Testis (tissue), 5 donors: ENCODE results near the gene RAB11FIP5. TPM values are rescaled to one million over a fixed set of nuclear protein-coding genes. Genes with fewer than 3 reads are reported as not detected.

Experiments used
- DNase-seq: peaks from one replicate; pipeline ENCODE4 v3.0.0-alpha.2; 2019
- H3K27ac ChIP-seq, 2 donors: fragments of 200-600 bp; sonication (generic); one replicate each; pipeline ENCODE4 v1.5.1; 2019
- H3K27me3 ChIP-seq: fragments of 200-600 bp; sonication (generic); one replicate; pipeline ENCODE4 v1.5.1; 2019
- H3K36me3 ChIP-seq: fragments of 200-600 bp; sonication (generic); one replicate; pipeline ENCODE4 v1.5.1; 2017; ENCODE audit warnings: low read depth; ENCODE audit errors: missing control alignments
- H3K4me1 ChIP-seq: fragments of 200-600 bp; sonication (generic); one replicate; pipeline ENCODE4 v1.5.1; 2019
- H3K4me3 ChIP-seq, 2 donors: fragments of 200-600 bp; sonication (generic); one replicate each; pipeline ENCODE4 v1.5.1; 2017 to 2019
- H3K9me3 ChIP-seq: fragments of 200-600 bp; sonication (generic); one replicate; pipeline ENCODE4 v1.5.1; 2017
- CTCF ChIP-seq, 3 experiments: fragments of 450-650 bp in 2 of 3; fragments of 200-600 bp in 1 of 3; sonication (generic) in 1 of 3; IDR thresholded peaks; one replicate each; pipeline ENCODE4 v1.5.1; 2016 to 2019; ENCODE audit warnings: antibody characterized with exemption in 3 of 3, mild to moderate bottlenecking in 2 of 3, moderate library complexity in 1 of 3
- POLR2A ChIP-seq: fragments of 450-650 bp; IDR thresholded peaks from one replicate; pipeline ENCODE4 v1.6.1; 2017; ENCODE audit warnings: antibody characterized with exemption, mild to moderate bottlenecking, moderate library complexity
- WGBS, 2 donors: methylation state at CpG; one replicate each; pipeline ENCODE4 v1.1.5; 2018; 5-methylcytosine and 5-hydroxymethylcytosine counted together
- intact Hi-C: fragments of 100-400 bp; cut with DNase I; formaldehyde crosslinking; loops from one replicate; pipeline ENCODE4 v1.15.1; 2023; ENCODE audit warnings: low total_unique reads
- long read RNA-seq, 2 donors: transcript quantifications; one replicate each; lab custom pipeline, GENCODE V29; 2026
- polyA plus RNA-seq: library from polyadenylated mRNA; stranded (reverse); fragments of 350-450 nt; fragmentation: Illumina TruSeq; extraction: RNeasy Lipid Tissue Mini Kit (QIAGEN cat#74804); gene quantifications from one replicate; pipeline ENCODE4 v1.2.3, GENCODE V29; 2014; ENCODE audit warnings: low read depth, low replicate concordance; ENCODE audit not compliant: insufficient read depth
- total RNA-seq, 2 donors: library from RNA; depleted of rRNA; stranded (reverse); fragments of >200 nt; gene quantifications; one replicate each; pipeline ENCODE4 v1.2.3, GENCODE V29; 2016

RAB11FIP5 gene, protein sequence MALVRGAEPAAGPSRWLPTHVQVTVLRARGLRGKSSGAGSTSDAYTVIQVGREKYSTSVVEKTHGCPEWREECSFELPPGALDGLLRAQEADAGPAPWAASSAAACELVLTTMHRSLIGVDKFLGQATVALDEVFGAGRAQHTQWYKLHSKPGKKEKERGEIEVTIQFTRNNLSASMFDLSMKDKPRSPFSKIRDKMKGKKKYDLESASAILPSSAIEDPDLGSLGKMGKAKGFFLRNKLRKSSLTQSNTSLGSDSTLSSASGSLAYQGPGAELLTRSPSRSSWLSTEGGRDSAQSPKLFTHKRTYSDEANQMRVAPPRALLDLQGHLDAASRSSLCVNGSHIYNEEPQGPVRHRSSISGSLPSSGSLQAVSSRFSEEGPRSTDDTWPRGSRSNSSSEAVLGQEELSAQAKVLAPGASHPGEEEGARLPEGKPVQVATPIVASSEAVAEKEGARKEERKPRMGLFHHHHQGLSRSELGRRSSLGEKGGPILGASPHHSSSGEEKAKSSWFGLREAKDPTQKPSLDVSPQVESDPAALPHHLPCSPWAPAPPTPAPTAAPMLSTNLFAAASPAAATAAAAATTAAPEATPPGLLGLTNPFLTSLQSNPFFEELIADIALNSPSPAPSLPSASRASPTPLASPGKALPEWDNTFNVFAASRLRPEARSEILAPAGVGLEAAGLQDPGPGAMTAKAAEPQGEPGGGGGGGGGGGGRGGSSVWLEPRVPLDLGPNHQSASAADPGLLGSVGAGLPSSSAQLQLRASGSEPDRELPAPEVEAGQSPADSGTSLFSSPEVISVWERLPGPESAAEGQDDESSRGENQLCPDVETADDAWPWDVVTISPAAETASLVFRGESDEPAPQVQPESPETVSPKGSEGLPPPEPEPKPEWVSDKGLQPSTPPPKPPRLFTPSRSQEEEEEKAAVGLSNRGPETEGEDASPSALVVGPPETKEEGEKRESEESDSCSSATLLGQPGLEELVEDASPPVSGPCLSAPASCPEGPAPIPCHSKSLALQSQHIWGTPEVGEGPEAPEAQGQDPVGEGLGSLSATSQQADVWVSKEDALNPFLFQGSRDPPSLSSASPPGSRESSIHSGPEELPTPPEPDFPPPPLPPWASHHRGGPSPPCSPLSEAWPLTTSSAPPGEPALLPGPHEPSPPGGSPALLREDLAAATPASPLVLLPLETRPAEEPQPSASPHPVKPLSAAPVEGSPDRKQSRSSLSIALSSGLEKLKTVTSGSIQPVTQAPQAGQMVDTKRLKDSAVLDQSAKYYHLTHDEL (N-terminal part only)
- total RNA-seq (100 to 1,000 TPM; 108 to 168 TPM), polyA plus RNA-seq (332 TPM)
- long read RNA-seq, donor 1: 0 reads
- long read RNA-seq, donor 2: 0 reads

- DNase-seq: peak; percentile 78
- intact Hi-C loops: no loop called here
- H3K9me3 ChIP-seq: no peaks in the 10 kb centered on the region
- H3K27me3 ChIP-seq: no peaks in the 10 kb centered on the region
- TF ChIP-seq POLR2A: no peak
- no peak for TF ChIP-seq CTCF (IDR thresholded peaks at IDR 0.05)
- 2 to 3% methylated on average over 33 to 63 of the region's 93 CpGs for WGBS, 2 donors
- H3K27ac ChIP-seq: peak within 1 kb of the TSS; percentile 72 to 88
- peaks cover 12% of the 10 kb centered on the region for H3K4me1 ChIP-seq
- no peaks in the 10 kb centered on the region for H3K36me3 ChIP-seq
- peak within 1 kb of the TSS; percentile 70 to 73 for H3K4me3 ChIP-seq
Measured at GRCh38 chr2:73112913-73113854, at the start of gene RAB11FIP5. Gene RAB11FIP5 (minus strand): TSS chr2:73112948. CDS start chr2:73112777, 171 bp downstream.

DNA sequence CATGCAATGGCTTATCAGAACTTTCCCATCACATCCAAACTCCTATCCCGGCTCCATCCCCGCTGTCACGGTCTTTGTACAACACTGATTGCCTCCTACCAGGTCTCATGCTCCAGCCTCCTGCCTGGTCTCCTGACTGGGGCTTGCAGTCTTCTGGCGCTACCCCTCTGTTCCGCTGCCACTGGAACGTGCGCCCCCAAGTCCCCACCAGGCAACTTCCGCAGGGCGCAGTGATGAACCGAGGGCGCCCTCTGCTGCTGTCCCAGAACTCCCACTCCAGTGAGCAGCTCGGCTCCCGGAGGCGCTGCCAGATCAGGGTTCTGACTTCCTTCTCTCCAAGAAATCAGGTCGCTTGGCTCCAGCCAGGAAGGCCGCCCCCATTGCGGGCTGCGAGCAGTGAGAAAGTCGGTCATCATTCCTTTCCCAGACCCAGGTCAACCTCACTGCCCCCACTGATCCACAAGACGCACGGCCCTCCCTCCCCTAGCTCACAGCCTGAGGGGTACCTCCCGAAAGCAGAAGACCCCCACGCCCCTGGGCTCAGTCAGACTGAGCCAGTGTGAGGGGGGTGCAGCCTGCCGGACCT is 43.9 kb upstream of the RAB11FIP5 start:
- peak; percentile 72 for DNase-seq
- intact Hi-C loops: no loop called here

DNA sequence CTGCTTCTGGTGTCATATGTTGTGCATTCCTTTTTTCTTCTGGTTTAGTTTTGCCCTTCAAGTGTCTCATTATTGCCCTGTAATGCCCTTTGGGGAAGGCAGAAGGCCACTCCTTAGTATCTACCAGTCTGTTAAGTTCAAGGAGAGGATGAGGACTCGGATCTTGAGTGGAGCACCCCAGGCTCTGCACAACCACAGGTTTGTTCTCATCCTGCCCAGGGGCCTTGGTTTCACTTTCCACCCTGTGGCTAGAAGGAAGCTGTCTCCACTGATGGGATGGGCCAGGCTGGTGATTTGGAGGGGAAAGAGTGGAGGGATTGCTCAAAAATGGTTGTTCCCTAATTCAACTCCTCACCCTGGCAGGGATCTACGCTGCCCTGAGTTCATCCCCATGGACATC is 30.2 kb upstream of the RAB11FIP5 start:
- H3K27me3 ChIP-seq: no peaks in the 10 kb centered on the region
- intact Hi-C loops: no loop called here
- 83 to 94% methylated on average over 2 of the region's 2 CpGs for WGBS, 2 donors
- no peaks in the 10 kb centered on the region for H3K9me3 ChIP-seq
- no peak overlapping the region for H3K27ac ChIP-seq
- no peak overlapping the region for H3K4me3 ChIP-seq
- no peak for TF ChIP-seq CTCF (IDR thresholded peaks at IDR 0.05)
- TF ChIP-seq POLR2A: no peak
- no peak for DNase-seq
- H3K36me3 ChIP-seq: no peaks in the 10 kb centered on the region
- no peaks in the 10 kb centered on the region for H3K4me1 ChIP-seq

More for the DNA sequence above, 43.9 kb upstream of the RAB11FIP5 start:
- Histone ChIP-seq H3K9me3 (no peaks in the 10 kb centered on the region), H3K36me3 (no peaks in the 10 kb centered on the region), H3K4me3 (no peak overlapping the region), H3K27ac (no peak overlapping the region), H3K4me1 (peaks cover 5% of the 10 kb centered on the region), H3K27me3 (no peaks in the 10 kb centered on the region)
- 9 to 16% methylated on average over 7 to 24 of the region's 24 CpGs for WGBS, 2 donors
- TF ChIP-seq POLR2A (no peak), CTCF (IDR thresholded peaks at IDR 0.05) (peak; percentile 35 to 45 (median 35))
